Mucosa of rectum (tissue), 2 donors: Measurements from ENCODE around the gene INPP4B.
"Not testable (repeated sequence)": the region's sequence is repeated elsewhere in the genome, so short reads cannot be mapped to it uniquely, and the experiment has no call there.

Experiments
- H3K27ac ChIP-seq, 2 donors: one replicate each; pipeline ENCODE4 v1.7.0; 2013; ENCODE audit warnings: inconsistent platforms in 2 of 2, low read depth in 2 of 2, low read length in 2 of 2
- H3K27me3 ChIP-seq, 2 donors: one replicate each; pipeline ENCODE4 v1.7.0; 2013; ENCODE audit warnings: low read length in 2 of 2; ENCODE audit not compliant: control insufficient read depth in 2 of 2, insufficient read depth in 2 of 2
- H3K36me3 ChIP-seq, 2 donors: one replicate each; pipeline ENCODE4 v1.7.0; 2013; ENCODE audit warnings: low read length in 2 of 2; ENCODE audit not compliant: control insufficient read depth in 2 of 2, insufficient read depth in 2 of 2
- H3K4me1 ChIP-seq, 2 donors: one replicate each; pipeline ENCODE4 v1.7.0; 2013; ENCODE audit warnings: low read length in 2 of 2, mild to moderate bottlenecking in 1 of 2; ENCODE audit not compliant: control insufficient read depth in 2 of 2, insufficient read depth in 2 of 2
- H3K4me3 ChIP-seq, 2 donors: one replicate each; pipeline ENCODE4 v1.7.0; 2013; ENCODE audit warnings: low read length in 2 of 2
- H3K9ac ChIP-seq, 2 donors: one replicate each; pipeline ENCODE4 v1.7.0; 2013; ENCODE audit warnings: low read length in 2 of 2, low read depth in 1 of 2, mild to moderate bottlenecking in 1 of 2
- H3K9me3 ChIP-seq, 2 donors: one replicate each; pipeline ENCODE4 v1.7.0; 2013; ENCODE audit warnings: low read length in 2 of 2; ENCODE audit not compliant: control insufficient read depth in 2 of 2
- donor health status: healthy.
- donor health status: Normal muscosa, but diverticular disease.

Gene INPP4B

GRCh38 chr4:142509881-142510280 lies 336.2 kb downstream of the INPP4B start:
- Histone ChIP-seq H3K36me3 (no peaks in the 10 kb centered on the region), H3K27me3 (no peaks in the 10 kb centered on the region), H3K4me3 (no peak overlapping the region), H3K4me1 (no peaks in the 10 kb centered on the region), H3K9ac (no peak overlapping the region), H3K27ac (no peak overlapping the region), H3K9me3 (no peaks in the 10 kb centered on the region)

GRCh38 chr4:142509381-142509780 lies 336.7 kb downstream of the INPP4B start:
- H3K27ac ChIP-seq, H3K36me3 ChIP-seq, H3K4me1 ChIP-seq, H3K4me3 ChIP-seq, H3K9me3 ChIP-seq, H3K27me3 ChIP-seq, H3K9ac ChIP-seq: not testable (repeated sequence)

- Histone ChIP-seq H3K27me3 (no peaks in the 10 kb centered on the region), H3K27ac (no peak overlapping the region), H3K4me3 (no peak overlapping the region), H3K9ac (no peak overlapping the region), H3K36me3 (no peaks in the 10 kb centered on the region), H3K4me1 (no peaks in the 10 kb centered on the region), H3K9me3 (no peaks in the 10 kb centered on the region)
Measured at GRCh38 chr4:142500966-142501365, 345.1 kb downstream of the INPP4B start.

GRCh38 chr4:142497606-142498005 lies 348.5 kb downstream of the INPP4B start:
- H3K4me1 ChIP-seq: no peaks in the 10 kb centered on the region
- no peak overlapping the region for H3K4me3 ChIP-seq
- H3K27me3 ChIP-seq: no peaks in the 10 kb centered on the region
- no peaks in the 10 kb centered on the region for H3K9me3 ChIP-seq
- no peak overlapping the region for H3K9ac ChIP-seq
- no peaks in the 10 kb centered on the region for H3K36me3 ChIP-seq
- H3K27ac ChIP-seq: no peak overlapping the region

- Histone ChIP-seq H3K9me3 (no peaks in the 10 kb centered on the region), H3K36me3 (no peaks in the 10 kb centered on the region), H3K4me3 (no peak overlapping the region), H3K27ac (no peak overlapping the region), H3K4me1 (no peaks in the 10 kb centered on the region), H3K9ac (no peak overlapping the region), H3K27me3 (no peaks in the 10 kb centered on the region)
Measured at GRCh38 chr4:142493255-142494110, 352.6 kb downstream of the INPP4B start.

GRCh38 chr4:142485452-142485851 lies 360.6 kb downstream of the INPP4B start:
- no peak overlapping the region for H3K27ac ChIP-seq
- H3K9me3 ChIP-seq: no peaks in the 10 kb centered on the region
- H3K9ac ChIP-seq: no peak overlapping the region
- H3K4me3 ChIP-seq: no peak overlapping the region
- H3K36me3 ChIP-seq: no peaks in the 10 kb centered on the region
- H3K4me1 ChIP-seq: no peaks in the 10 kb centered on the region
- H3K27me3 ChIP-seq: no peaks in the 10 kb centered on the region

- H3K4me3 ChIP-seq: no peak overlapping the region
- H3K9ac ChIP-seq: no peak overlapping the region
- H3K27me3 ChIP-seq: no peaks in the 10 kb centered on the region
- no peak overlapping the region for H3K27ac ChIP-seq
- H3K36me3 ChIP-seq: no peaks in the 10 kb centered on the region
- no peaks in the 10 kb centered on the region for H3K9me3 ChIP-seq
- H3K4me1 ChIP-seq: no peaks in the 10 kb centered on the region
Measured at GRCh38 chr4:142480244-142480643, 365.9 kb downstream of the INPP4B start.

- Histone ChIP-seq H3K9ac (no peak overlapping the region), H3K27ac (no peak overlapping the region), H3K9me3 (no peaks in the 10 kb centered on the region), H3K27me3 (no peaks in the 10 kb centered on the region), H3K4me1 (no peaks in the 10 kb centered on the region), H3K36me3 (no peaks in the 10 kb centered on the region), H3K4me3 (no peak overlapping the region)
Measured at GRCh38 chr4:142475663-142476062, 370.4 kb downstream of the INPP4B start.

GRCh38 chr4:142474398-142475087 lies 371.6 kb downstream of the INPP4B start:
- Histone ChIP-seq H3K4me3 (no peak overlapping the region), H3K27ac (no peak overlapping the region)

GRCh38 chr4:142473960-142474338 lies 372.2 kb downstream of the INPP4B start:
- Histone ChIP-seq H3K4me1 (no peaks in the 10 kb centered on the region), H3K27me3 (no peaks in the 10 kb centered on the region), H3K27ac (no peak overlapping the region), H3K9ac (no peak overlapping the region), H3K36me3 (no peaks in the 10 kb centered on the region), H3K4me3 (no peak overlapping the region), H3K9me3 (no peaks in the 10 kb centered on the region)

More at GRCh38 chr4:142474398-142475087, 371.6 kb downstream of the INPP4B start:
- Histone ChIP-seq H3K36me3 (no peaks in the 10 kb centered on the region), H3K9me3 (no peaks in the 10 kb centered on the region), H3K4me1 (no peaks in the 10 kb centered on the region), H3K9ac (no peak overlapping the region), H3K27me3 (no peaks in the 10 kb centered on the region)
